GM21390 (cell line): ENCODE measurements around the gene HCFC1.
A peak's percentile ranks its signal among the peaks of the same experiment; 100 is the strongest.

ENCODE experiments used
- ATAC-seq: cut with Tn5 transposase; IDR thresholded peaks from one replicate; pipeline ENCODE4 v1.9.1; 2021; ENCODE audit not compliant: unreplicated experiment

Gene HCFC1

GRCh38 chrX:153959649-153960048, 12.0 kb downstream of the HCFC1 start:
- no peak for ATAC-seq

- no peak for ATAC-seq
These were observed 13.0 kb downstream of the HCFC1 start for GRCh38 chrX:153958605-153959004.

GRCh38 chrX:153957224-153957623, 14.4 kb downstream of the HCFC1 start:
- ATAC-seq: no peak

GRCh38 chrX:153956044-153956907, 15.3 kb downstream of the HCFC1 start:
- no peak for ATAC-seq

GRCh38 chrX:153955228-153955732, 16.3 kb downstream of the HCFC1 start:
- no peak for ATAC-seq

- ATAC-seq: no peak
These were observed 16.9 kb downstream of the HCFC1 start for GRCh38 chrX:153954558-153955227.

- no peak for ATAC-seq
These were observed 17.6 kb downstream of the HCFC1 start for GRCh38 chrX:153953892-153954557.

- no peak for ATAC-seq
These were observed 18.2 kb downstream of the HCFC1 start for GRCh38 chrX:153953342-153953830.

- no peak for ATAC-seq
These were observed 19.1 kb downstream of the HCFC1 start for GRCh38 chrX:153952373-153953026.

GRCh38 chrX:153951683-153952372, 19.8 kb downstream of the HCFC1 start:
- no peak for ATAC-seq

GRCh38 chrX:153950127-153950526, 21.5 kb downstream of the HCFC1 start:
- no peak for ATAC-seq

- no peak for ATAC-seq
These were observed 22.5 kb downstream of the HCFC1 start for GRCh38 chrX:153948847-153949805.

- no peak for ATAC-seq
These were observed 23.6 kb downstream of the HCFC1 start for GRCh38 chrX:153948002-153948466.

GRCh38 chrX:153947009-153947769, 24.4 kb downstream of the HCFC1 start:
- peak; percentile 67 for ATAC-seq

- ATAC-seq: no peak
These were observed 25.4 kb downstream of the HCFC1 start for GRCh38 chrX:153945956-153946943.

GRCh38 chrX:153944800-153945150, 26.8 kb downstream of the HCFC1 start:
- ATAC-seq: no peak

- ATAC-seq: no peak
These were observed 27.3 kb downstream of the HCFC1 start, which contains the start of gene RENBP for GRCh38 chrX:153944140-153944799. Gene RENBP (minus strand): TSS chrX:153944643. CDS start chrX:153944610, 33 bp downstream.
